HepG2 (cell line): ENCODE results near the gene PIGO. TPM values are rescaled to one million over a fixed set of nuclear protein-coding genes. Genes with fewer than 3 reads are reported as not detected.

Experiments used
- AGO1 ChIP-seq: fragments of 200-400 bp; formaldehyde crosslinking; IDR thresholded peaks from 2 replicates; pipeline ENCODE4 v1.6.1; 2017; ENCODE audit warnings: mild to moderate bottlenecking, low read depth, low read length, moderate library complexity; ENCODE audit not compliant: poor library complexity, severe bottlenecking
- AKAP8 ChIP-seq: sonication (generic); formaldehyde crosslinking; IDR thresholded peaks from 2 replicates; pipeline ENCODE4 v1.5.1; 2020; ENCODE audit warnings: mild to moderate bottlenecking, missing genetic modification reagents
- ESRRA ChIP-seq: sonication (generic); formaldehyde crosslinking; IDR thresholded peaks from 2 replicates; pipeline ENCODE4 v1.5.1; 2020; ENCODE audit warnings: mild to moderate bottlenecking, low read depth, missing genetic modification reagents
- GPBP1L1 ChIP-seq: sonication (generic); formaldehyde crosslinking; IDR thresholded peaks from 2 replicates; pipeline ENCODE4 v1.5.0; 2020; ENCODE audit warnings: mild to moderate bottlenecking, missing genetic modification reagents
- MLXIP ChIP-seq: sonication (generic); formaldehyde crosslinking; IDR thresholded peaks from 2 replicates; pipeline ENCODE4 v1.9.0; 2021; ENCODE audit warnings: missing genetic modification reagents, borderline replicate concordance
- MXI1 ChIP-seq: IDR thresholded peaks from 3 replicates; pipeline ENCODE4 v1.6.1; 2012; ENCODE audit warnings: low read depth, low read length, inconsistent platforms, borderline replicate concordance
- MYPOP ChIP-seq: sonication (generic); formaldehyde crosslinking; IDR thresholded peaks from 2 replicates; pipeline ENCODE4 v1.8.1; 2023; ENCODE audit warnings: mild to moderate bottlenecking, moderate library complexity, missing genetic modification reagents
- NFATC3 ChIP-seq: sonication (generic); formaldehyde crosslinking; IDR thresholded peaks from 2 replicates; pipeline ENCODE4 v1.5.1; 2020; ENCODE audit warnings: mild to moderate bottlenecking, missing genetic modification reagents
- NKX3-1 ChIP-seq: sonication (generic); formaldehyde crosslinking; IDR thresholded peaks from 2 replicates; pipeline ENCODE4 v1.5.0; 2020; ENCODE audit warnings: missing genetic modification reagents
- NR1H2 ChIP-seq: sonication (generic); formaldehyde crosslinking; IDR thresholded peaks from 2 replicates; pipeline ENCODE4 v1.8.1; 2022; ENCODE audit warnings: low read depth, missing genetic modification reagents, borderline replicate concordance
- NR2F2 ChIP-seq: IDR thresholded peaks from 2 replicates; pipeline ENCODE4 v1.6.1; 2012; ENCODE audit warnings: low read depth, inconsistent platforms, borderline replicate concordance
- POLR2AphosphoS5 ChIP-seq: IDR thresholded peaks from 2 replicates; pipeline ENCODE4 v1.6.1; 2012; ENCODE audit warnings: low read depth, low read length
- RBAK ChIP-seq: sonication (generic); formaldehyde crosslinking; IDR thresholded peaks from 2 replicates; pipeline ENCODE4 v1.5.1; 2020; ENCODE audit warnings: mild to moderate bottlenecking, missing genetic modification reagents
- SIN3B ChIP-seq: fragments of 150-350 bp; IDR thresholded peaks from 2 replicates; pipeline ENCODE4 v1.6.1; 2014; ENCODE audit warnings: low read length
- SP4 ChIP-seq: sonication (generic); formaldehyde crosslinking; IDR thresholded peaks from 2 replicates; pipeline ENCODE4 v1.8.1; 2023; ENCODE audit warnings: mild to moderate bottlenecking, missing genetic modification reagents
- ZMYM4 ChIP-seq: sonication (generic); formaldehyde crosslinking; IDR thresholded peaks from 2 replicates; pipeline ENCODE4 v1.8.1; 2023; ENCODE audit warnings: mild to moderate bottlenecking, missing genetic modification reagents
- ZNF790 ChIP-seq: sonication (generic); formaldehyde crosslinking; IDR thresholded peaks from 2 replicates; pipeline ENCODE4 v1.8.0; 2022; ENCODE audit warnings: missing genetic modification reagents, mild to moderate bottlenecking, borderline replicate concordance
- ZNF891 ChIP-seq: sonication (generic); formaldehyde crosslinking; IDR thresholded peaks from 2 replicates; pipeline ENCODE4 v1.5.0; 2020; ENCODE audit warnings: mild to moderate bottlenecking, missing genetic modification reagents
- polyA plus RNA-seq, 8 experiments: library from polyadenylated mRNA; depleted of rRNA in 3 of 8; stranded (reverse) in 7 of 8; unstranded in 1 of 8; fragments of >200 nt; fragmentation: Illumina TruSeq in 4 of 8; extraction: Trizol in 4 of 8; gene quantifications; 2 replicates each; pipeline versions ENCODE4 v1.2.1 to v1.2.3, GENCODE V29; 2011 to 2016; ENCODE audit warnings: low read depth in 4 of 8, missing spikeins in 1 of 8, mixed read lengths in 1 of 8; ENCODE audit not compliant: insufficient read depth in 1 of 8
- total RNA-seq, 5 experiments: library from RNA; depleted of rRNA; stranded (reverse); fragments of >200 nt; fragmentation: Illumina TruSeq; extraction: Trizol; gene quantifications; 2 replicates each; pipeline ENCODE4 v1.2.3, GENCODE V29; 2016; ENCODE audit warnings: low read depth in 1 of 5
- TF ChIP-seq, protein P1 (sequence below): sonication (generic); formaldehyde crosslinking; IDR thresholded peaks from 2 replicates; pipeline ENCODE4 v1.5.0; 2020; ENCODE audit warnings: mild to moderate bottlenecking, missing genetic modification reagents, borderline replicate concordance

PIGO gene
- total and polyA plus RNA-seq, 2 of the 13 experiments (the other 11 are each of a cell fraction or from before 2014, with no cell fraction given) = 20.5 to 26.2 TPM

GRCh38 chr9:35115680-35116538 lies 19.5 kb upstream of the PIGO start, which contains the start of gene ATOSB (continued):
- TF ChIP-seq, protein P1, sequence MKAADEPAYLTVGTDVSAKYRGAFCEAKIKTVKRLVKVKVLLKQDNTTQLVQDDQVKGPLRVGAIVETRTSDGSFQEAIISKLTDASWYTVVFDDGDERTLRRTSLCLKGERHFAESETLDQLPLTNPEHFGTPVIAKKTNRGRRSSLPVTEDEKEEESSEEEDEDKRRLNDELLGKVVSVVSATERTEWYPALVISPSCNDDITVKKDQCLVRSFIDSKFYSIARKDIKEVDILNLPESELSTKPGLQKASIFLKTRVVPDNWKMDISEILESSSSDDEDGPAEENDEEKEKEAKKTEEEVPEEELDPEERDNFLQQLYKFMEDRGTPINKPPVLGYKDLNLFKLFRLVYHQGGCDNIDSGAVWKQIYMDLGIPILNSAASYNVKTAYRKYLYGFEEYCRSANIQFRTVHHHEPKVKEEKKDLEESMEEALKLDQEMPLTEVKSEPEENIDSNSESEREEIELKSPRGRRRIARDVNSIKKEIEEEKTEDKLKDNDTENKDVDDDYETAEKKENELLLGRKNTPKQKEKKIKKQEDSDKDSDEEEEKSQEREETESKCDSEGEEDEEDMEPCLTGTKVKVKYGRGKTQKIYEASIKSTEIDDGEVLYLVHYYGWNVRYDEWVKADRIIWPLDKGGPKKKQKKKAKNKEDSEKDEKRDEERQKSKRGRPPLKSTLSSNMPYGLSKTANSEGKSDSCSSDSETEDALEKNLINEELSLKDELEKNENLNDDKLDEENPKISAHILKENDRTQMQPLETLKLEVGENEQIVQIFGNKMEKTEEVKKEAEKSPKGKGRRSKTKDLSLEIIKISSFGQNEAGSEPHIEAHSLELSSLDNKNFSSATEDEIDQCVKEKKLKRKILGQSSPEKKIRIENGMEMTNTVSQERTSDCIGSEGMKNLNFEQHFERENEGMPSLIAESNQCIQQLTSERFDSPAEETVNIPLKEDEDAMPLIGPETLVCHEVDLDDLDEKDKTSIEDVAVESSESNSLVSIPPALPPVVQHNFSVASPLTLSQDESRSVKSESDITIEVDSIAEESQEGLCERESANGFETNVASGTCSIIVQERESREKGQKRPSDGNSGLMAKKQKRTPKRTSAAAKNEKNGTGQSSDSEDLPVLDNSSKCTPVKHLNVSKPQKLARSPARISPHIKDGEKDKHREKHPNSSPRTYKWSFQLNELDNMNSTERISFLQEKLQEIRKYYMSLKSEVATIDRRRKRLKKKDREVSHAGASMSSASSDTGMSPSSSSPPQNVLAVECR (CRISPR knock-in tag) = peak; percentile 68; the same call in 1 of the 2 replicates
- TF ChIP-seq RBAK (CRISPR knock-in tag) (no peak), MLXIP (CRISPR knock-in tag) (no peak), ESRRA (peak; percentile 15; the same call in 1 of the 2 replicates), SIN3B (no peak), NKX3-1 (no peak), AKAP8 (CRISPR knock-in tag) (no peak), SP4 (CRISPR knock-in tag) (peak; percentile 79), NR2F2 (no peak), NR1H2 (no peak), MXI1 (peak; percentile 83; the same call in 1 of the 3 replicates), AGO1 (peak; percentile 53), MYPOP (CRISPR knock-in tag) (no peak), GPBP1L1 (CRISPR knock-in tag) (no peak), ZNF790 (CRISPR knock-in tag) (peak; percentile 64; the same call in 1 of the 2 replicates), POLR2AphosphoS5 (no peak), ZNF891 (CRISPR knock-in tag) (0 out of 2 replicates have a peak, but pooled peaks have one; percentile 11), NFATC3 (no peak), ZMYM4 (peak; percentile 48; the same call in 1 of the 2 replicates)
